Measurements from ENCODE around the gene SNX14.

SNX14 gene

DNA sequence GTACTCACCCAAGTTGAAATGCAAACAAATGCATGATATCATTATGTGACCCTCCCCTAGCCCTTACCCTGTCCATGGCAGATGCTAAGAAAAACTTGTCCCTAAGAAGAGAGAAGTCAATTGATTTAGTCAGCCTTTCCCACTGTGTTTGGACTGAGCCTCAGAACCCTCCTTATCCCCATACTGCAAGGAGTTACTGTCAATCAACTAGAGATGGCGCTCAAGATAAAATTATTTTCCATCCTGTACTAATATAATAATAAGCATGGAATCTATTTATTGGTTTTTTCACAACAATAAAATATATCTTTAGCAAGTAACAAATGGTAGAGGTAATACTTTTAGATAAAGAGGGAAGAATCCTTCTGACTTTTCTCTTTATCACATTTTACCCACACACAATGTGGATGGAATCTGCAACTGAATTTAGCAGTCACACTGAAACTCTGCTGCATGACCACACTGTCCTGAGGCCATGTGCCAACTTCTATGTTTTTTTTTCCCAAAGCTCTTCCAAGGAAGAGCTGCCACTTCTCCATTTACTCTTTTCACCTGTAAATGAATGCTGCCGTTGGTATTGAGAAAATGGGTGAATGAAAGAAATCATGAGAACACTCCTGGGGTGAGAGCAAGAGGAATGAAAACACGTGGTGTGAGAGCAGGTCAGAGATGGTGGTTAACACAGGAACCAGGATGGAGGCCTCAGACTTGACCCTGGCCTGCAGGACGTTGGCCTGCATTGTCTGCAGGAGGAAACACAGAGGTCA, 133.3 kb downstream of the SNX14 start:
- Mint-ChIP-seq H3K9me3 (no peaks in the 10 kb centered on the region), H3K27ac (peak overlapping the region in 1 of 3 experiments; percentile 80), H3K4me3 (no peak overlapping the region), H3K27me3 (ENCODE audit: low read depth) (peaks cover 43% of the 10 kb centered on the region), H3K4me1 (peaks cover 32% of the 10 kb centered on the region), H3K36me3 (ENCODE audit: low read depth) (no peaks in the 10 kb centered on the region)
- TF ChIP-seq, protein P1, sequence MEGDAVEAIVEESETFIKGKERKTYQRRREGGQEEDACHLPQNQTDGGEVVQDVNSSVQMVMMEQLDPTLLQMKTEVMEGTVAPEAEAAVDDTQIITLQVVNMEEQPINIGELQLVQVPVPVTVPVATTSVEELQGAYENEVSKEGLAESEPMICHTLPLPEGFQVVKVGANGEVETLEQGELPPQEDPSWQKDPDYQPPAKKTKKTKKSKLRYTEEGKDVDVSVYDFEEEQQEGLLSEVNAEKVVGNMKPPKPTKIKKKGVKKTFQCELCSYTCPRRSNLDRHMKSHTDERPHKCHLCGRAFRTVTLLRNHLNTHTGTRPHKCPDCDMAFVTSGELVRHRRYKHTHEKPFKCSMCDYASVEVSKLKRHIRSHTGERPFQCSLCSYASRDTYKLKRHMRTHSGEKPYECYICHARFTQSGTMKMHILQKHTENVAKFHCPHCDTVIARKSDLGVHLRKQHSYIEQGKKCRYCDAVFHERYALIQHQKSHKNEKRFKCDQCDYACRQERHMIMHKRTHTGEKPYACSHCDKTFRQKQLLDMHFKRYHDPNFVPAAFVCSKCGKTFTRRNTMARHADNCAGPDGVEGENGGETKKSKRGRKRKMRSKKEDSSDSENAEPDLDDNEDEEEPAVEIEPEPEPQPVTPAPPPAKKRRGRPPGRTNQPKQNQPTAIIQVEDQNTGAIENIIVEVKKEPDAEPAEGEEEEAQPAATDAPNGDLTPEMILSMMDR (IDR thresholded peaks at IDR 0.05; ENCODE audit: unreplicated experiment in 3 of 3): no peak

- Mint-ChIP-seq H3K36me3 (ENCODE audit: low read depth) (no peaks in the 10 kb centered on the region), H3K27ac (peak overlapping the region in 2 of 3 experiments; percentile 56 to 80), H3K4me3 (no peak overlapping the region), H3K4me1 (peaks cover 30% of the 10 kb centered on the region), H3K27me3 (ENCODE audit: low read depth) (peaks cover 47% of the 10 kb centered on the region), H3K9me3 (no peaks in the 10 kb centered on the region)
- TF ChIP-seq, protein P1 (IDR thresholded peaks at IDR 0.05; ENCODE audit: unreplicated experiment in 3 of 3): no peak
Measured at GRCh38 chr6:85459224-85459901, 134.3 kb downstream of the SNX14 start.

- peaks cover 27% of the 10 kb centered on the region for H3K4me1 Mint-ChIP-seq
- no peaks in the 10 kb centered on the region for H3K36me3 Mint-ChIP-seq (ENCODE audit: low read depth)
- peak overlapping the region in 2 of 3 experiments; percentile 56 to 80 for H3K27ac Mint-ChIP-seq
- H3K9me3 Mint-ChIP-seq: no peaks in the 10 kb centered on the region
- TF ChIP-seq, protein P1 (IDR thresholded peaks at IDR 0.05; ENCODE audit: unreplicated experiment in 3 of 3): no peak
- H3K4me3 Mint-ChIP-seq: no peak overlapping the region
- H3K27me3 Mint-ChIP-seq (ENCODE audit: low read depth): peaks cover 53% of the 10 kb centered on the region
Measured at GRCh38 chr6:85458782-85459181, 134.9 kb downstream of the SNX14 start.

DNA sequence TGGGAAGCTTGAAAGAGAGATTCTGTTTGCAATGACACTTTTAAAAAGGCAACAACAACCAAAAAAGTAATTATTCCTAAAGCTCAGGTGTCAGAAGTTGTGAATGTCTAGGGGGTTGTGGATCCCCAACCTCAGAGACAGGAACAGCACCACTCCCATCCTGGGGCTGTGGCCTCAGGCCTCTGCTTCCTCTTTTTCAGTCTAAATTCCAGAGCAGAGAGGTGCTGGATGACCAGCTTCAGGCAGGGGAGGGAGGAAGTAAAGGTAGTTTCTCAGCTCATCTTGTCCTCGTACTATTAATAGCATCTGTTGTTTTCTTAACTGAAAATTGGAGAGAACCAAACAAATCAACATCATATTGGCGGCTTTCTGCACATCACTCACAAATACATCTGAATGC, 135.5 kb downstream of the SNX14 start:
- H3K4me3 Mint-ChIP-seq: no peak overlapping the region
- no peaks in the 10 kb centered on the region for H3K36me3 Mint-ChIP-seq (ENCODE audit: low read depth)
- H3K9me3 Mint-ChIP-seq: no peaks in the 10 kb centered on the region

DNA sequence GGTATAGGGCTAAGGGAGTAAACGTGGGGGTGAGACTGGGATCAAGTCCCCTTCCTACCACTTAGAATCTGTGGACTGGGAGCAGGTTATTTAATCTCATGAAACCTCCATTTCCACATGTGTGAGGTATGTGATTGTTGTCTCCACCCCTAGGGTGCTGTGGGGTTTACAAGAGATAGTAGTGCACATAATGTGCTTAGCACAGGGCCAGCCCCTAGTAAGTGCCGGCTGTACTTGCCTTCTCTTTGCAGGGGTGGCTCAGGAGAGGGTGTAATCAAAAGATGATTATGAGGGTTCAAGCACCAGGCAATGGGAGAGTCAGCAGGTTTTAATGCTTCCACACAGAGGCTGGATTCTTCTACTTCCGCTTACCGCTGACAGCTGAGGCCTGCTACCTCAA, 136.9 kb downstream of the SNX14 start:
- no peaks in the 10 kb centered on the region for H3K9me3 Mint-ChIP-seq

More for the DNA sequence above, 135.5 kb downstream of the SNX14 start:
- TF ChIP-seq, protein P1 (IDR thresholded peaks at IDR 0.05; ENCODE audit: unreplicated experiment in 3 of 3): no peak
- H3K4me1 Mint-ChIP-seq: peaks cover 27% of the 10 kb centered on the region
- peak overlapping the region in 1 of 3 experiments; percentile 80 for H3K27ac Mint-ChIP-seq
- peaks cover 59% of the 10 kb centered on the region for H3K27me3 Mint-ChIP-seq (ENCODE audit: low read depth)

More for the DNA sequence above, 136.9 kb downstream of the SNX14 start:
- Mint-ChIP-seq H3K4me1 (peaks cover 21% of the 10 kb centered on the region), H3K27ac (no peak overlapping the region), H3K4me3 (no peak overlapping the region), H3K27me3 (ENCODE audit: low read depth) (peaks cover 61% of the 10 kb centered on the region), H3K36me3 (ENCODE audit: low read depth) (no peaks in the 10 kb centered on the region)
- TF ChIP-seq, protein P1 (IDR thresholded peaks at IDR 0.05; ENCODE audit: unreplicated experiment in 3 of 3): no peak

Data from nephron (organoid).